GM12801 (cell line): ENCODE results near the gene XAF1.

Source experiments
- TF ChIP-seq, protein P1 (sequence below): IDR thresholded peaks from one replicate; pipeline ENCODE4 v1.5.1; 2011; ENCODE audit warnings: control low read depth; ENCODE audit not compliant: insufficient read length; ENCODE audit errors: extremely low read depth

The XAF1 gene

DNA sequence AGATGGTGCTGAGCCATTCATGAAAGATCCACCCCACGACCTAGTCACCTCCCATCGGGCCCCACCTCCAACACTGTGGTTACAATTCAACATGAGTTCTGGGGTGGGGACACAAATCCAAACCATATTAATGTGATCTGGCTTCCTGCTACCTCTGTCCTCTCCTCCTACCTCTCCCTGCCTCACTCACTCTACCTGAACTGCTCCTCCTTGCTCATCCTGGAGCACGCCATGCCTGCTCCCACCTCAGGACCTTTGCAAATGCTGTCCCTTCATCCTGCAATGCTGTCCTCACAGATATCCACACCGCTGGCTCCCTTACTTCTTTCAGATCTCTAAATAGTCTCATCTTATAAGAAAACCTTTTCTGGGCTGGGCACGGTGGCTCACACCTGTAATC is 31.8 kb upstream of the XAF1 start:
- TF ChIP-seq, protein P1, sequence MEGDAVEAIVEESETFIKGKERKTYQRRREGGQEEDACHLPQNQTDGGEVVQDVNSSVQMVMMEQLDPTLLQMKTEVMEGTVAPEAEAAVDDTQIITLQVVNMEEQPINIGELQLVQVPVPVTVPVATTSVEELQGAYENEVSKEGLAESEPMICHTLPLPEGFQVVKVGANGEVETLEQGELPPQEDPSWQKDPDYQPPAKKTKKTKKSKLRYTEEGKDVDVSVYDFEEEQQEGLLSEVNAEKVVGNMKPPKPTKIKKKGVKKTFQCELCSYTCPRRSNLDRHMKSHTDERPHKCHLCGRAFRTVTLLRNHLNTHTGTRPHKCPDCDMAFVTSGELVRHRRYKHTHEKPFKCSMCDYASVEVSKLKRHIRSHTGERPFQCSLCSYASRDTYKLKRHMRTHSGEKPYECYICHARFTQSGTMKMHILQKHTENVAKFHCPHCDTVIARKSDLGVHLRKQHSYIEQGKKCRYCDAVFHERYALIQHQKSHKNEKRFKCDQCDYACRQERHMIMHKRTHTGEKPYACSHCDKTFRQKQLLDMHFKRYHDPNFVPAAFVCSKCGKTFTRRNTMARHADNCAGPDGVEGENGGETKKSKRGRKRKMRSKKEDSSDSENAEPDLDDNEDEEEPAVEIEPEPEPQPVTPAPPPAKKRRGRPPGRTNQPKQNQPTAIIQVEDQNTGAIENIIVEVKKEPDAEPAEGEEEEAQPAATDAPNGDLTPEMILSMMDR, result no peak

DNA sequence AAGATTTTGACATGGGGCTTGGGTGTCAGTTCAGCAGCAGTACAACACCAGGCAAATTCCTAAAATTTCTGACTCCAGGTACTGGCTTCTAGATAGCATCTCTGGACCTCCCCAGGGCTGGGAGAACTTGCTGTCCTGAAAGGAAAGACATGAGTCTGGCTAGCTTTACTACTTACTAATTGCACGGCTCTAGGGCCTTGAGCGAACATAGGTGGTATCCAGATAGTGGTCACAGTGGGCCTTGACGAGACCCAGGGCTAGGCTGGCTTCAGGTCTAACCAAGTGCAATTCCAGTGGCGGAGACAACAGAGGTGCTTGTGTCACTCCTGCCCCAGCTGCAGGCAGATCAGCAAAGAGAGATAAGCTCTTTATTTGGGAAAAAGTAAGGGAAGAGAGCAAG is 26.3 kb upstream of the XAF1 start:
- TF ChIP-seq, protein P1, result no peak

DNA sequence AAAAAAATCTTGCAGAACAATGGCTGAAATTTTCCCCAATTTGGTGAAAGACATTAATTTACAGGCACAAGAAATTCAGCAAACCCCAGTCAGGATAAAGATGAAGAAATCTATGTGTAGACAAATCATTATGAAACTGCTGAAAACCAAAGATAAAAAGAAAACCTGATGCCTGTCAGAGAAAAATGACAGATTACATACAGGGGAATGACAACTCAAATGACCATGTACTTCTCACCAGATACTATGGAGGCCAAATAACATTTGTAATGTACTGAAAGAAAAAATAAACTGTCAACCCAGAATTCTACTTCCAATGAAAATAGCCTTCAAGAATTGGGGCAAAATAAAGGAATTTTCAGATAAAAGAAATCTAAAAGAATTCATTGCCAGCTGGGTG is 7.2 kb upstream of the XAF1 start:
- TF ChIP-seq, protein P1, result no peak

DNA sequence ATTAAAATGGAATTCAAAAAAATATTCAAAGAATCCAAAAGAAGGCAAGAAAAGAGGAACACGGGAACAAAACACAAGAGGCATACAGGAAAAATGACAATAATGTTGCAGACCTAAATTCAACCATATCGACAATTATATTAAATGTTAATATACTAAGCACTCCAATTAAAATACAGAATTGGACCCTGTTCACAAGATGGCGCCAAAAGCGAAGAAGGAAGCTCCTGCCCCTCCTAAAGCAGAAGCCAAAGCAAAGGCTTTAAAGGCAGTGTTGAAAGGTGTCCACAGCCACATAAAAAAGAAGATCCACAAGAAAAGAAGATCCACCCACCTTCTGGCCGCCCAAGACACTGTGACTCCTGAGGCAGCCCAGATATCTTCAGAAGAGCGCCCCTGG is 6.3 kb upstream of the XAF1 start:
- TF ChIP-seq, protein P1, result no peak

DNA sequence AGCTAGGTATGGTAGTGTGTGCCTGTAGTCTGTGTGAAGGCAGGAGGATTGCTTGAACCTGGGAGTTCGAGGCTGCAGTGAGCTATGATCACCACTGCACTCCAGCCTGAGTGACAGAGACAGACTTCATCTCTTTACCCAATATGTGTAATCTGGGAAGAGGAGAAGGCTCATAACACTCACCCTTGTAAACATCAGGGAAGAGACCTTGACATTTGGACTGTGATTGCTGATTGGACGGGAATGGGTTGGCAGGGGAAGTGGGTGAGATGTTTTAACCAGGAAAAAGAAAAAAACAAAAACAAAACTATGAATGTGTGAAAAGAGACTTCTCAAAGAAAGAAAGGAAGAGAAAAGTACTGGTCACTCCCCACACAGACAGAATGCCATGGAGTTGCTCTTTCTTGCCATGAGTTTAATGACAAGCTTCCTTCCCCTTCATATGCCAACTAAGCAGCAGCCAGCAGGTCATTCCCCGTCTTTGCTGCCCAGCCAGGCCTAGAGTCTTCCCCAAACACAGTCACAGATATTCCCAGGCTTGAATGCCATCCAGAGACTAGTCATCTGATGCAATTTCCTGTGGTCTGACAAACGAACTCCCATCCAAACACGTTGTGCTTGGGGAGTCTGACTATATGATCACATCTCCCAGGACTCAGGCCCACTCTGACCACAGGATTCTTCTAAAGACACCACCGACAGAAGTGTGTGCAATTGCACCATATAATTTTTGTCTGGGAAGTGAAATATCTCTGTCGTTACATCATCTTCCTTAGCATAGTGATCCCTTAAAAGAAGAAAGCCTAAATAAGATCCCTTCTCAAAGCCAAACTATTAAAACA is 3.6 kb upstream of the XAF1 start:
- TF ChIP-seq, protein P1, result no peak

DNA sequence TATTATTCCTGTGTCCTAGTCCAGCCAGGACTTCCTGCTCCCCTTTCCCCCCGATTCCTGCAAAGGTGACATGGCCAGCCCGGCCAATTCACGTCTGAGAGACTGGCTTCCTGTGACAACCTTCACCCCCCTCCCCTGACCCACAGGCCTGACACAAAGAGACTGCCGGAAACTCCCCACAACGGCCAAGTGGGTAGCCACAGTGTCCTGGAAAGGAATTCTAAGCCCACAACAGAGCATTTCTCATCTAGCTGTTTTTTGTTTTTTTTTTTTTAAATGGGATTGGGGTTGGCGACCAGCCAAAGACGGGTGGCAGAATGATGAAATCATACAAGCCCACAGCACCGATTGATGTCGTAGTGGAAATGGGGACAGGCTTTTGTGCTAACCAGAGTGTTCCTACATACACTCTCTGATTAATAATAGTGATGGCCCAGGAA is 2.8 kb upstream of the XAF1 start:
- TF ChIP-seq, protein P1, result no peak

DNA sequence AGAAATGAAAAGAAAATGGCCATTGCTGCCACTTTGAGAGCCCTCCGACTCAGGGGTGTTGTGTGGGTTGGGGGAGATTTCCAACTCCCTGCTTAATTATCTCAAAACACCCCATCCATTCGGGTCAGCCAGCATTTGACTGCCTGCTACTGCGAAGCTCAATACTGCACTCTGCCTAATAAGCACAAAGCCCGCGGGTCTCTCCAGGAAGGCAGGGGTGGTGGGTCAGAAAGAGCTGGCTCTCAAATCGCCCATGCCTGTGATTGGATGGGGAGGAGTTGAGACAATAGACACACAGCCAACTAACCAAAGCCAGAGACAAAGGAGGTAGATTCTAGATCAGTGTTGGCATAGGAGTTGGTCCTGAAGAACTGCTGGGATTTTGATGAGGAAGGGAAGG is 2.3 kb upstream of the XAF1 start:
- TF ChIP-seq, protein P1, result no peak
